HG02763 (cell line): ENCODE results near the gene VPS54.
A peak's percentile ranks its signal among the peaks of the same experiment; 100 is the strongest.
"Not testable (repeated sequence)": the region's sequence is repeated elsewhere in the genome, so short reads cannot be mapped to it uniquely, and the experiment has no call there.

Experiments
- ATAC-seq: cut with Tn5 transposase; IDR thresholded peaks from one replicate; pipeline ENCODE4 v1.9.1; 2021; ENCODE audit warnings: mild to moderate bottlenecking, moderate library complexity; ENCODE audit not compliant: unreplicated experiment

VPS54 gene

DNA sequence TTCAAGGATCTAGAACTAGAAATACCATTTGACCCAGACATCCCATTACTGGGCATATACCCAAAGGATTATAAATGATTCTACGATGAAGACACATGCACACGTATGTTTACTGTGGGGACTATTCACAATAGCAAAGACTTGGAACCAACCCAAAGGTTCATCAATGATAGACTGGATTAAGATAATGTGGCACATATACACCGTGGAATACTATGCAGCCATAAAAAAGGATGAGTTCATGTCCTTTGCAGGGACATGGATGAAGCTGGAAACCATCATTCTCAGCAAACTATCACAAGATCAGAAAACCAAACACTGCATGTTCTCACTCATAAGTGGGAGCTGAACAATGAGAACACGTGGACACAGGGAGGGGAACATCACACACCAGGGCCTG, 87.1 kb downstream of the VPS54 start:
- not testable (repeated sequence) for ATAC-seq

DNA sequence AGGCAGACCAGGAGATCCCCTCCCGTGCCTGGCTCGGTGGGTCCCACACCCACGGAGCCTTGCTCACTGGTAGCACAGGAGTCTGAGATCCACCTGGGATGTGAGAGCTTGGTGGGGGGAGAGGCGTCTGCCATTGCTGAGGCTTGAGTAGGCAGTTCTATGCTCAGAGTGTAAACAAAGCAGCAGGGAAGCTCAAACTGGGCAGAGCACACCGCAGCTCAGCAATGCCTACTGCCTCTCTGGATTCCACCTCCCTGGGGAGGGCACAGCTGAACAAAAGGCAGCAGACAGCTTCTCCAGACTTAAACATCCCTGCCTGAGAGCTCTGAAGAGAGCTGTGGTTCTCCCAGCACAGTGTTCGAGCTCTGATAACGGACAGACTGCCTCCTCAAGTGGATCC, 92.4 kb downstream of the VPS54 start:
- no peak for ATAC-seq

DNA sequence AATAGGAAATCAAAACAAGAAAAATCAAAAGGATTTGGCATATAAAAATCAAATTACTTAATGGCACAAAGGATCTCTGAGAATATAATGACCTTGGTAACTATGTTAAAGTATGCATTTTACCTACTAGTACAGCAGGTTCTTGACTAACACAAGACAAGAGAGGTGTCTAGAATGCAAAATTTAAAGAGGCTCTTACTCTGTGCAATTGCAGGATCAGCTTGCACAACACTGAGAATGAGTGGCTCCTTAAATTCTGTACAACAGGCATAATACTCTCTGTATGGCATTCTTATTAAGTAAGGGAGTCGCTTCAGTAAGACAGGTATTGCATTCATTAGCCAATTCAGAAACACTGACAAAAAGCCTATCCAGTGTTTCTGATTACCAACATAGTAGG, 104.9 kb downstream of the VPS54 start:
- ATAC-seq = no peak

- ATAC-seq = no peak
Measured at GRCh38 chr2:63903003-63903402, 116.2 kb downstream of the VPS54 start.

DNA sequence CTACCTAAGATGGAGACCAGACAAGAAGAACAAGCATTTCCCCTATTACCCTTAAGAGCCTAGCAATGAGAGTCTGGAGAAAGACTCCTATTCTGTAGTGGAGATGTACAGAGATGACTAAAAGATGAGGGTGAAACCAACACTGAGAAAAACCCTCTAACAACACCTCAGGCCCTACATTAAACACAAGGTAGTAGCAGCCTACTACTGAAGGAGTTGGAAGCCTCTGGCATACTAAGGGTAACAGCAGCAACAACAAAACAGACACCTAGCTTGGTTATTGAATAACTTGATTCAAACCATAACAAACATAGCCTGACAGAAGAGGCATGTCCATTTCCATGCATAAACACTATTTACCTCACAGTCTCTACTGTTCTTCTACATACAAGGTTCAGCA, 117.1 kb downstream of the VPS54 start:
- ATAC-seq = no peak

GRCh38 chr2:63899639-63900038, 119.6 kb downstream of the VPS54 start:
- no peak for ATAC-seq

- ATAC-seq = no peak
Measured at GRCh38 chr2:63898839-63899238, 120.4 kb downstream of the VPS54 start.

DNA sequence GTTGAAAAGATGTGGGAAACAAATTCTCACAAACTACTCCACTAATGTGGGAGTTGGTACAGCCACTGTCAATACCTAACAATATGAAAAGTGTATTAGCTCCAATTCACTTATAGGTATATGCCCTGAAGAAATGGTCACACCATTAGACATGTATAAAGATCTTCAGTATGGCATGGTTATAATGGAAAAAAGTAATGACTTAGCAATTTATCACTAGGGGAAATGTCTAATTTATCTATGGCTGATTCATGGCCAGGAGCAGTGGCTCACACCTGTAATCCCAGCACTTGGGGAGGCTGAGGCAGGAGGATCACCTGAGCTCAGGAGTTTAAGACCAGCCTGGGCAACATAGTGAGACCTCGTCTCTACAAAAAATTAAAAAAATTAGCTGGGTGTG, 125.1 kb downstream of the VPS54 start:
- ATAC-seq = no peak

- no peak for ATAC-seq
Measured at GRCh38 chr2:63893163-63893562, 126.1 kb downstream of the VPS54 start.

DNA sequence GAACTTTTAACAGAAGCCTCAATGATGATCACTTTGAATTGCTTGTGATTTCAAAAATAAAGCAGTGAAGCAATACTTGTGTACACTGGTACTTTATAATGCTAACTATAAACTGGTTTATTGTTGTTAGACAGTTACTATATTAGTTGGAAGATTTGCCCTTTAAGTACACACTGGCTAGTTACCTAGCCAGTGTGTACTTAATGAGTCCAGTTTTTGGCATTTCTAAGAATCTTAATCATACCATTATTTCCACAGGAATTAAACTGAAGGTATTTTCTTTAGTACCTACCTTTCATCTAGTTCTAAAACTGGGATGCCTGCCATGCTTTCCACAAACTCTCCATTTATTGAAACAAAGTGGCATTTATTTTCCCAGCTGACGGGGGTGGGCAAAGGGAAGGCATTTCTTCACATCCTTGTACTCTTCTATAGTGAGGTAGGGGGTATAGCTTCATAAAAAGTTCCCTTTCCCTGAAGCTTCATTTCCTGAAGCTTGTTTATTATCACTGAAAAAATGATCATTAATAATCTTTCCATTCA, 127.7 kb downstream of the VPS54 start:
- no peak for ATAC-seq

GRCh38 chr2:63890678-63891077, 128.6 kb downstream of the VPS54 start:
- no peak for ATAC-seq

GRCh38 chr2:63888490-63889402, 130.5 kb downstream of the VPS54 start:
- peak; percentile 73 for ATAC-seq

GRCh38 chr2:63888053-63888452, 131.2 kb downstream of the VPS54 start:
- ATAC-seq = no peak

DNA sequence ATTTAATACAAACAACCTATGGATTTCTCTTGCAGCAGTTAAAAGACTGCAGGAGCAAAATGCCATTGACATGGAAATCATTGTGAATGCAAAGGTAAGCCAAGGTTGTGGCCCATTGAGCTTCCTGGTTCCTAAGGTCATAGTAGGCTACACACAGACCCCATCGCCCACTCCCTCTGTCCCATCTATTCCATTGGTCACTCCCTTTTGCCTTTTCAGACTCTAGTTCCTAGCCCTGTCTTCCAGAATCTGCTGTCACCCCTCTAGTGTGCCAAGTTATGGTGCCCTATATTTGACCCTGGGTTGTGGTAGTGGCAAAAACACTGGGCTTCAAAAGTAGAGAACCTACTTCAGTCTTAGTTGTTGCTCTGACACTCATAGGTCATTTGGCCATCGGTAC, 132.8 kb downstream of the VPS54 start:
- no peak for ATAC-seq

GRCh38 chr2:63882395-63883105, 136.7 kb downstream of the VPS54 start:
- no peak for ATAC-seq

DNA sequence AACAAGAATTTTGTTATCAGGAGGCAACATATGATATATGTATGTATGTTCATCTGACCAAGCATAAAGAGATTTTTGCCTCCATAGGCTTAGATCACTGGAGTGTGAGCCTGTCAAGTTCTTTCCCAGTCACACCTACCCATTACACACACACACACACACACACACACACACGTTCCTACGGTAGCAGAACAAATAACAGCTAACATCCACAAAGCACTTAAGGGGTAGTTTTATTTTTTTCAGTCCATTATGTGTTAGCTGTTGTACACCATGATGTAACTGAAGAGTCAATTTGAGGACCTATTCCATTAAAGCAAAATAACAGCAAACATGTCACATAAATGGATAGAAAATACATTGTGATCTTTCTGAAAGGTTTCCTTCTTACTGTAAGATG, 138.0 kb downstream of the VPS54 start:
- no peak for ATAC-seq

- ATAC-seq = no peak
Measured at GRCh38 chr2:63880625-63881024, 138.6 kb downstream of the VPS54 start.

DNA sequence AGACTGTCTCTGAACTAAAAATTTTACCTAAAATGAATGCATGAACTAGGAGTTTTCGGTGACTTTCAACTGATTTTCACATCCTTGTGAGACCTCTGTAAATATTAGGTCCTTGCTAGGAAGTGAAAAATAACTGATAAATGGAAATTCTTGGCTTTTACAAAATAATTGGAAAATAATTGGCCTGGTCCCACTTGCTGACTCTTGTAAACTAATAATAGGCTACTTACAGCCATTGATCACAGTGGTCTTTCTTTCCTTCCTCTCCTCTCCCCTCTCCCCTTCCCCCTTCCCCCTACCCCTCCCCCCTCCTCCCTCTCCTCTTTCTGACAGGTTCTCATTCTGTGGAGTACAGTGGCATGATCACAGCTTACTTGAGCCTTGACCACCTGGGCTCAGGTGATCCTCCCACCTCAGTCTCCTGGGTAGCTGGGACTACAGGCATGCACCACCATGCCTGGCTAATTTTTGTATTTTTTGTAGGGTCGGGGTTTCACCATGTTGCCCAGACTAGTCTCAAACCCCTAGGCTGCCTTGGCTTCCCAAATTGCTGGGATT, 139.3 kb downstream of the VPS54 start:
- ATAC-seq = no peak

- no peak for ATAC-seq
Measured at GRCh38 chr2:63878486-63878885, 140.7 kb downstream of the VPS54 start.

DNA sequence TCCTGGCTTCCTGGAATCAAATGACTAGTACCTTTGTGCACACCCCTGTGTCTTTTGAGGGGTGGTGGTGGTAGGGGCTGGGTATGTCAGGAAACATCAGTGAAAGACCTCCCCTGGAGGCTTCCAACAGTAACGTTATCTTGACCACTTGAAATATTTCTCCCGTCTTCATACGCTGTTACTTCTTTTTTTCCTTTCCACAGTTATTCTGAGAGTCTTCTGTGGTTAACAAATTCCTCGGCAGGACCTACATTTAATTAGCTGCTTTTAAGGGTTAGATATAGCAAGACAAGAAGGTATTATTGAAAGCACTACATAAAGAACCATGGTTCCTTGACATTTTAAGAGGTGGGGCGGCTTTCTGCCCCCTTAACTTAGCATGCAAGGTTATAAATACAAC, 142.9 kb downstream of the VPS54 start:
- ATAC-seq = no peak

GRCh38 chr2:63875559-63876245, 143.5 kb downstream of the VPS54 start:
- no peak for ATAC-seq
